HFFc6 (cell line): ENCODE measurements around the gene NCOA1. TPM values are rescaled to one million over a fixed set of nuclear protein-coding genes. Genes with fewer than 3 reads are reported as not detected.

Experiments
- DNase-seq: peaks from one replicate; pipeline ENCODE4 v3.0.0-alpha.2; 2018
- H3K27ac Mint-ChIP-seq: 2 replicates; pipeline ENCODE4 v1.8.0; 2020; ENCODE audit warnings: mild to moderate bottlenecking, mixed read lengths
- H3K27me3 Mint-ChIP-seq: 2 replicates; pipeline ENCODE4 v1.8.0; 2021; ENCODE audit warnings: mild to moderate bottlenecking, moderate library complexity, mixed read lengths; ENCODE audit not compliant: insufficient read depth
- H3K36me3 Mint-ChIP-seq: 2 replicates; pipeline ENCODE4 v1.8.0; 2021; ENCODE audit warnings: low read depth, mixed read lengths
- H3K4me1 Mint-ChIP-seq: 2 replicates; pipeline ENCODE4 v1.8.0; 2020; ENCODE audit warnings: low read depth, mixed read lengths
- H3K4me3 Mint-ChIP-seq: 2 replicates; pipeline ENCODE4 v1.8.0; 2020; ENCODE audit warnings: mild to moderate bottlenecking, moderate library complexity, mixed read lengths
- H3K9me3 Mint-ChIP-seq: 2 replicates; pipeline ENCODE4 v1.8.0; 2020; ENCODE audit warnings: mild to moderate bottlenecking, mixed read lengths
- total RNA-seq, 6 experiments: library from RNA; stranded (reverse); fragmentation: NEBNext Ultra II Directional; extraction: Animal tissue kit (Norgen Biotek cat#: 25700); gene quantifications; 2 replicates in 1 of 6; 3 replicates in 5 of 6; pipeline ENCODE4 v1.2.3, GENCODE V29; 2021
- TF ChIP-seq, protein P1 (sequence below): fragments of 200-600 bp; sonication (generic); IDR thresholded peaks from 2 replicates; pipeline ENCODE4 v1.5.0; 2021; ENCODE audit warnings: antibody characterized with exemption, mild to moderate bottlenecking

NCOA1 gene
- total RNA-seq, 6 experiments from 2014 or later = 8.6 to 11.2 (median 10.7) TPM

DNA sequence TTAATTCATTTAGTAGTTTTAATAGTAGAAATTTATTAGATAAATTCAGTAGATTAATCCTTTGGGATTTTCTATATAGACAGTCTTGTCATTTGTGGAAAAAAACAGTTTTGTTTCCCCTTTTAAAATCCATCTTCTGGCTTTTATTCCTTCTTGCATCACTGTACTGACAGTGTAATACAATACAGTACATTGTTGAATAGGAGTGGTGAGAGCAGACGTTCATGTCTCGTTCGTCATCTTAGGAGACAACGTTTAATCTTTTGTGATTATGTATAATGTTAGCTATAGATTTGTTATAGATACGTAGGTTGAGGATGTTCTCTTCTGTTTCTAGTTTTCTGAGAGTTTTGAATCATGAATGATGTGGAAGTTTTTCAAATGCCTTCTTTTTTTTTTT is 61.8 kb downstream of the NCOA1 start:
- TF ChIP-seq, protein P1, sequence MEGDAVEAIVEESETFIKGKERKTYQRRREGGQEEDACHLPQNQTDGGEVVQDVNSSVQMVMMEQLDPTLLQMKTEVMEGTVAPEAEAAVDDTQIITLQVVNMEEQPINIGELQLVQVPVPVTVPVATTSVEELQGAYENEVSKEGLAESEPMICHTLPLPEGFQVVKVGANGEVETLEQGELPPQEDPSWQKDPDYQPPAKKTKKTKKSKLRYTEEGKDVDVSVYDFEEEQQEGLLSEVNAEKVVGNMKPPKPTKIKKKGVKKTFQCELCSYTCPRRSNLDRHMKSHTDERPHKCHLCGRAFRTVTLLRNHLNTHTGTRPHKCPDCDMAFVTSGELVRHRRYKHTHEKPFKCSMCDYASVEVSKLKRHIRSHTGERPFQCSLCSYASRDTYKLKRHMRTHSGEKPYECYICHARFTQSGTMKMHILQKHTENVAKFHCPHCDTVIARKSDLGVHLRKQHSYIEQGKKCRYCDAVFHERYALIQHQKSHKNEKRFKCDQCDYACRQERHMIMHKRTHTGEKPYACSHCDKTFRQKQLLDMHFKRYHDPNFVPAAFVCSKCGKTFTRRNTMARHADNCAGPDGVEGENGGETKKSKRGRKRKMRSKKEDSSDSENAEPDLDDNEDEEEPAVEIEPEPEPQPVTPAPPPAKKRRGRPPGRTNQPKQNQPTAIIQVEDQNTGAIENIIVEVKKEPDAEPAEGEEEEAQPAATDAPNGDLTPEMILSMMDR = no peak
- Mint-ChIP-seq H3K9me3 (peaks cover 11% of the 10 kb centered on the region), H3K4me3 (no peak overlapping the region), H3K4me1 (no peaks in the 10 kb centered on the region), H3K27ac (no peak overlapping the region), H3K36me3 (peaks cover 15% of the 10 kb centered on the region; the same call in 1 of the 2 replicates), H3K27me3 (no peaks in the 10 kb centered on the region)
- no peak for DNase-seq

GRCh38 chr2:24558781-24559472 is 67.9 kb downstream of the NCOA1 start:
- 0 out of 2 replicates have a peak, but pooled peaks cover 5% of the 10 kb centered on the region for H3K36me3 Mint-ChIP-seq
- peaks cover 12% of the 10 kb centered on the region for H3K4me1 Mint-ChIP-seq
- no peaks in the 10 kb centered on the region for H3K27me3 Mint-ChIP-seq
- H3K4me3 Mint-ChIP-seq = no peak overlapping the region
- no peak overlapping the region; the same call in 1 of the 2 replicates for H3K27ac Mint-ChIP-seq
- TF ChIP-seq, protein P1 = no peak
- no peak for DNase-seq
- no peaks in the 10 kb centered on the region for H3K9me3 Mint-ChIP-seq

GRCh38 chr2:24559473-24560113 is 68.5 kb downstream of the NCOA1 start:
- Mint-ChIP-seq H3K4me1 (peaks cover 12% of the 10 kb centered on the region), H3K27me3 (no peaks in the 10 kb centered on the region), H3K27ac (no peak overlapping the region; the same call in 1 of the 2 replicates), H3K9me3 (no peaks in the 10 kb centered on the region), H3K4me3 (no peak overlapping the region), H3K36me3 (0 out of 2 replicates have a peak, but pooled peaks cover 5% of the 10 kb centered on the region)
- peak; percentile 69 for DNase-seq
- TF ChIP-seq, protein P1 = no peak

DNA sequence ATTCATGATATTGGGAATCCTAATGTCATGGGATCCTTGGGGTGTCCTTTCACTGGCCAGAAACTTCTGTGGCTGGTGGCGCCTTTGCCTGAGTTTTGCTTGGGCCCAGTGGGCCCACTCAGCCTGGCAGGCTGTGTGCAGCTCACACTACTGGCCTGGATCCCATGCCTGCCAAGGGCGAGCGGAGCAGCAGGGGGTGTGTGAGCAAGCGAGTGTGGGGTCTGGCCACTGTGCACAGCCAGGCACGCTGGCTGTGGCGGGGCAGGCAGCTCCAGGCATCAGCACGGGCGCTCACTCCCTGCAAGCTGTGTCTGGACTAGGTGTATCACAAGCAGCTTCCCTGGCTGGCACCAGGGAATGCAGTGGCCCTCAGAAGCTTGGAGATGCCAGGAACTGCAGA is 74.5 kb downstream of the NCOA1 start:
- no peaks in the 10 kb centered on the region for H3K9me3 Mint-ChIP-seq
- H3K27ac Mint-ChIP-seq = no peak overlapping the region
- H3K36me3 Mint-ChIP-seq = no peaks in the 10 kb centered on the region
- H3K4me1 Mint-ChIP-seq = no peaks in the 10 kb centered on the region
- no peak overlapping the region for H3K4me3 Mint-ChIP-seq
- TF ChIP-seq, protein P1 = no peak
- no peaks in the 10 kb centered on the region for H3K27me3 Mint-ChIP-seq
- DNase-seq = no peak

DNA sequence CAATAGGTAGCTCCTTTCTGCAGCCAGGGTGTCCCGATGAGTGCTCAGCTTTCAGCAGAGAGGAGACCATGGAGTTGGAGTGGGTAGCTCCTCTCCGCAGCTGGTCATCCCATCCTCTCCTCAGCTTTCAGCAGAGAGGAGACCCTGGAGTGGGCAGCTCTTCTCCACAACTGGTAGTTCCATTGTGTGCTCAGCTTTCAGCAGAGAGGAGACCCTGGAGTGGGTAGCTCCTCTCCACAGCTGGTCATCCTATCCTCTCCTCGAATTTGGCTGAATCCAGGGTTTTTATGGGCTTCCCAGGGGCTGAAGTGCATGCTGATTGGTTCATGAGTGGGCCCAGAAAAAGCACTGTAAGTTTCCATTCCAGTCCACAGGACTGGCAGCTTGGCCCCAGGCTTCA is 75.2 kb downstream of the NCOA1 start:
- Mint-ChIP-seq H3K27ac (no peak overlapping the region), H3K4me1 (no peaks in the 10 kb centered on the region), H3K36me3 (no peaks in the 10 kb centered on the region), H3K9me3 (no peaks in the 10 kb centered on the region), H3K4me3 (no peak overlapping the region), H3K27me3 (peaks cover 2% of the 10 kb centered on the region; the same call in 1 of the 2 replicates)
- TF ChIP-seq, protein P1 = no peak
- DNase-seq = no peak
